K562 (cell line): ENCODE results near the gene NSUN2. TPM values are rescaled to one million over a fixed set of nuclear protein-coding genes. Genes with fewer than 3 reads are reported as not detected.
A peak's percentile ranks its signal among the peaks of the same experiment; 100 is the strongest.

Experiments used
- ATAC-seq: fragments of 200-7000 bp; cut with Tn5 transposase; 3 replicates; pipeline ENCODE4 v1.9.1; 2020; ENCODE audit warnings: moderate library complexity
- BruUV-seq: library from RNA; stranded (reverse); fragments of 400-500 nt; replicated peaks from 2 replicates; lab custom pipeline; 2021; lab: Mats Ljungman, UMichigan
- CTCF ChIA-PET: fragments of 300-600 bp; formaldehyde crosslinking; extraction: SDS; loops from one replicate; lab custom pipeline; 2021; ENCODE audit warnings: low intra/inter-chr PET ratio; lab: Yijun Ruan, JAX
- POLR2A ChIA-PET: fragments of 300-600, 350-650 bp; sonication (Branson Sonifier 250); formaldehyde crosslinking; extraction: SDS; loops from one replicate; lab custom pipeline; 2021; ENCODE audit warnings: antibody characterized with exemption, inconsistent platforms; lab: Yijun Ruan, JAX
- DNase-seq, 4 experiments: peaks; one replicate each; pipeline versions ENCODE4 v3.0.0 to v3.0.0-alpha.2; 2011 to 2018; ENCODE audit warnings: low spot score in 3 of 4, mixed read lengths in 3 of 4; ENCODE audit errors: extremely low read depth in 1 of 4
- FAIRE-seq: peaks from 2 replicates; lab custom pipeline; 2011; peaks lifted over from hg19 to GRCh38; lab: Jason Lieb, UNC
- H2AFZ ChIP-seq: 2 replicates; pipeline ENCODE4 v1.6.0; 2011; ENCODE audit warnings: low read depth, low read length, control low read depth, inconsistent platforms
- H3K27ac ChIP-seq: fragments of 200-600 bp; 3 replicates; pipeline ENCODE4 v1.8.0; 2011; ENCODE audit warnings: low read depth, mild to moderate bottlenecking, control low read depth, inconsistent platforms, low read length, moderate library complexity, mixed read lengths; ENCODE audit errors: extremely low read depth
- H3K27me3 ChIP-seq, 2 experiments: fragments of 300-600 bp in 1 of 2; 2 replicates in 1 of 2; 3 replicates in 1 of 2; pipeline versions ENCODE4 v1.6.0 to v1.8.0; 2011; ENCODE audit warnings: inconsistent platforms in 2 of 2, low read length in 2 of 2, mild to moderate bottlenecking in 1 of 2, mixed read lengths in 1 of 2, moderate library complexity in 1 of 2; ENCODE audit not compliant: control insufficient read depth in 2 of 2, insufficient read depth in 2 of 2
- H3K36me3 ChIP-seq: fragments of 300-600 bp; 3 replicates; pipeline ENCODE4 v1.8.0; 2011; ENCODE audit warnings: mild to moderate bottlenecking, low read length, inconsistent platforms; ENCODE audit not compliant: control insufficient read depth, insufficient read depth
- H3K4me1 ChIP-seq, 2 experiments: fragments of 200-600 bp in 1 of 2; replicated peaks in 1 of 2; 2 replicates in 1 of 2; 3 replicates in 1 of 2; pipeline versions ENCODE4 v1.5.1 to v1.8.0; 2011; ENCODE audit warnings: inconsistent platforms in 2 of 2, low read length in 2 of 2, mild to moderate bottlenecking in 1 of 2, mixed read lengths in 1 of 2, moderate library complexity in 1 of 2; ENCODE audit not compliant: control insufficient read depth in 2 of 2, insufficient read depth in 2 of 2
- H3K4me2 ChIP-seq: 2 replicates; pipeline ENCODE4 v1.6.1; 2011; ENCODE audit warnings: low read length, control low read depth, inconsistent platforms, mixed read lengths; ENCODE audit not compliant: insufficient read depth
- H3K4me3 ChIP-seq: fragments of 200-600 bp; sonication (generic), shearing (Covaris generic); 2 replicates; pipeline ENCODE4 v1.5.1; 2016; ENCODE audit warnings: control low read depth, inconsistent platforms
- H3K79me2 ChIP-seq: fragments of 200-600 bp; 3 replicates; pipeline ENCODE4 v1.8.0; 2011; ENCODE audit warnings: low read length, inconsistent platforms; ENCODE audit not compliant: control insufficient read depth, insufficient read depth
- H3K9ac ChIP-seq, 2 experiments: 2 replicates each; pipeline versions ENCODE4 v1.6.0 to v1.6.1; 2011; ENCODE audit warnings: low read depth in 2 of 2, low read length in 2 of 2, control low read depth in 1 of 2, inconsistent platforms in 1 of 2, mild to moderate bottlenecking in 1 of 2, mixed read lengths in 1 of 2; ENCODE audit not compliant: insufficient read depth in 1 of 2
- H3K9me1 ChIP-seq: one replicate; pipeline ENCODE4 v1.6.0; 2011; ENCODE audit warnings: inconsistent platforms, mild to moderate bottlenecking, low read length, moderate library complexity; ENCODE audit not compliant: control insufficient read depth, insufficient read depth
- H3K9me3 ChIP-seq: replicated peaks from 2 replicates; pipeline ENCODE4 v1.5.1; 2011; ENCODE audit warnings: low read depth, low read length, inconsistent platforms; ENCODE audit not compliant: control insufficient read depth, insufficient read depth
- H4K20me1 ChIP-seq: replicated peaks from 2 replicates; pipeline ENCODE4 v1.6.1; 2011; ENCODE audit warnings: low read length, inconsistent platforms, mixed read lengths; ENCODE audit not compliant: control insufficient read depth, insufficient read depth
- ARID4B ChIP-seq: sonication (generic); formaldehyde crosslinking; IDR thresholded peaks from 2 replicates; pipeline ENCODE4 v1.8.0; 2022; ENCODE audit warnings: mild to moderate bottlenecking, missing genetic modification reagents
- SMARCA4 ChIP-seq: fragments of 450-650 bp; IDR thresholded peaks from 2 replicates; pipeline ENCODE4 v1.6.1; 2016
- TCF15 ChIP-seq: fragments of 250-450 bp; sonication (Bioruptor Pico); IDR thresholded peaks from 2 replicates; pipeline ENCODE4 v1.8.0; 2022; ENCODE audit warnings: moderate library complexity, mild to moderate bottlenecking, inconsistent platforms
- ZBTB40 ChIP-seq, 2 experiments: fragments of 450-650 bp in 1 of 2; sonication (generic) in 1 of 2; formaldehyde crosslinking in 1 of 2; IDR thresholded peaks; 2 replicates each; pipeline versions ENCODE4 v1.7.1 to v1.9.0; 2016 to 2022; ENCODE audit warnings: inconsistent platforms in 1 of 2, mild to moderate bottlenecking in 1 of 2, missing genetic modification reagents in 1 of 2
- ZNF695 ChIP-seq: fragments of 450-650 bp; formaldehyde crosslinking; IDR thresholded peaks from 2 replicates; pipeline ENCODE4 v1.4.0; 2020; ENCODE audit warnings: mild to moderate bottlenecking, moderate library complexity
- WGBS: fragments of 100-300 bp; shearing (Covaris generic); methylation state at CpG from one replicate; pipeline ENCODE4 v1.1.6; 2016; ENCODE audit warnings: low coverage, mixed read lengths; ENCODE audit not compliant: insufficient coverage; ENCODE audit errors: missing lambda C conversion rate; 5-methylcytosine and 5-hydroxymethylcytosine counted together
- in situ Hi-C: fragments of 300-500 bp; cut with MboI; formaldehyde crosslinking; loops from 4 replicates; pipeline ENCODE4 v1.15.0; 2018; ENCODE audit warnings: inconsistent platforms, mixed read lengths
- intact Hi-C: fragments of 100-400 bp; cut with micrococcal nuclease; formaldehyde crosslinking; loops from 2 replicates; pipeline ENCODE4 v1.14.2; 2022
- polyA plus RNA-seq, 8 experiments: library from polyadenylated mRNA; depleted of rRNA in 4 of 8; stranded (reverse) in 5 of 8; unstranded in 3 of 8; fragments of >200 nt; fragmentation: Nextera tagmentation in 2 of 8; fragmentation: Illumina TruSeq in 1 of 8; extraction: Ambion mirVana in 2 of 8; extraction: Trizol in 1 of 8; gene quantifications; 2 replicates each; pipeline versions ENCODE4 v1.2.1 to v1.2.3, GENCODE V29; 2011 to 2014; ENCODE audit warnings: inconsistent platforms in 1 of 8, missing spikeins in 1 of 8
- total RNA-seq, 7 experiments: library from RNA; depleted of rRNA in 6 of 7; stranded (reverse); fragments of >200 nt in 6 of 7; fragmentation: Illumina TruSeq in 2 of 7; extraction: Trizol in 2 of 7; gene quantifications; 2 replicates each; pipeline versions ENCODE4 v1.2.1 to v1.2.3, GENCODE V29; 2011 to 2021; ENCODE audit warnings: low replicate concordance in 1 of 7

NSUN2 gene
- total and polyA plus RNA-seq, 9 of the 15 experiments (the other 6 are each of a cell fraction or from before 2014, with no cell fraction given) = 9.2 to 167 (median 127) TPM

GRCh38 chr5:6633469-6634245 lies 813 bp upstream of the NSUN2 start:
- Histone ChIP-seq H3K9ac (peak overlapping the region; percentile 99), H4K20me1 (no peaks in the 10 kb centered on the region; the same call in 1 of the 2 replicates), H2AFZ (peak overlapping the region; percentile 100), H3K79me2 (peaks cover 62% of the 10 kb centered on the region), H3K4me2 (peak overlapping the region; percentile 99), H3K4me3 (peak overlapping the region; percentile 81), H3K4me1 (peaks cover 11 to 16% of the 10 kb centered on the region in 2 experiments; a peak in 4 of 5 replicates), H3K9me3 (no peaks in the 10 kb centered on the region), H3K27me3 (no peaks in the 10 kb centered on the region), H3K36me3 (peaks cover 40% of the 10 kb centered on the region), H3K9me1 (peaks cover 5% of the 10 kb centered on the region), H3K27ac (peak overlapping the region; percentile 99; the same call in 2 of the 3 replicates)
- ATAC-seq (peak; percentile 82), DNase-seq (peak in 3 of 4 experiments; percentile 43 to 55 (median 45)), FAIRE-seq (no peak)
- intact Hi-C loops (loop anchor here (1.0 kb wide), 1 partner anchor 80 kb away; the partner anchor contains the start of gene TENT4A), in situ Hi-C loops (loop anchor here (5.0 kb wide), 1 partner anchor 84 kb away; no protein-coding TSS in a partner anchor)
- ChIA-PET CTCF (interaction anchor here (0.6 kb wide), 1 partner anchor 384 kb away, joined by 3 read pairs; no protein-coding TSS in a partner anchor), POLR2A (interaction anchor here (0.6 to 2.1 kb wide), 10 partner anchors 8 to 703 kb away, joined by 3 to 6 read pairs (median 4); no protein-coding TSS in a partner anchor)
- WGBS = under 1% methylated on average over 53 of the region's 75 CpGs
- BruUV-seq = no TSS peak
- no peak for TF ChIP-seq TCF15
- TF ChIP-seq ZNF695 (CRISPR knock-in tag) = no peak
- 0 out of 2 replicates have a peak, but pooled peaks have one; percentile 40 for TF ChIP-seq ZBTB40 (IDR thresholded peaks at IDR 0.05)
- no peak for TF ChIP-seq ZBTB40 (CRISPR knock-in tag; IDR thresholded peaks at IDR 0.05)
- peak; percentile 16; the same call in 1 of the 2 replicates for TF ChIP-seq SMARCA4
- TF ChIP-seq ARID4B (CRISPR knock-in tag) = 0 out of 2 replicates have a peak, but pooled peaks have one; percentile 27
